Heart left ventricle (tissue), 16 donors: Measurements from ENCODE around the gene OR5B2. TPM values are rescaled to one million over a fixed set of nuclear protein-coding genes. Genes with fewer than 3 reads are reported as not detected.

Experiments
- ATAC-seq, 4 donors: fragments of 200-7000 bp; cut with Tn5 transposase; one replicate each; pipeline ENCODE4 v1.9.1; 2020 to 2022; ENCODE audit warnings: moderate library complexity in 4 of 4, mild to moderate bottlenecking in 3 of 4, moderate number of reproducible peaks in 1 of 4
- DNase-seq, 5 donors: peaks; one replicate each; pipeline ENCODE4 v3.0.0-alpha.2; 2020
- H3K27ac ChIP-seq, 12 donors: fragments of 200-600 bp; sonication (generic) in 4 of 12; one replicate each; pipeline versions ENCODE4 v1.5.0 to v1.8.0; 2016 to 2022; ENCODE audit warnings: mild to moderate bottlenecking in 2 of 12
- H3K27me3 ChIP-seq, 9 donors: fragments of 200-600 bp; sonication (generic) in 2 of 9; one replicate each; pipeline versions ENCODE4 v1.5.1 to v1.8.0; 2016 to 2022; ENCODE audit warnings: mild to moderate bottlenecking in 3 of 9
- H3K36me3 ChIP-seq, 9 donors: fragments of 200-600 bp; sonication (generic) in 2 of 9; one replicate each; pipeline versions ENCODE4 v1.5.0 to v1.8.0; 2018 to 2022; ENCODE audit warnings: mild to moderate bottlenecking in 2 of 9
- H3K4me1 ChIP-seq, 12 donors: fragments of 200-600 bp; sonication (generic) in 4 of 12; one replicate each; pipeline versions ENCODE4 v1.5.0 to v1.8.0; 2016 to 2022; ENCODE audit warnings: mild to moderate bottlenecking in 3 of 12
- H3K4me3 ChIP-seq, 12 donors: fragments of 200-600 bp; sonication (generic) in 4 of 12; one replicate each; pipeline versions ENCODE4 v1.5.0 to v1.8.0; 2017 to 2022; ENCODE audit warnings: mild to moderate bottlenecking in 9 of 12, moderate library complexity in 4 of 12
- H3K9me3 ChIP-seq, 12 donors: fragments of 200-600 bp; sonication (generic) in 4 of 12; one replicate each; pipeline versions ENCODE4 v1.5.0 to v1.8.0; 2016 to 2022; ENCODE audit warnings: mild to moderate bottlenecking in 1 of 12
- CTCF ChIP-seq, 12 donors: fragments of 200-600 bp; sonication (generic) in 4 of 12; IDR thresholded peaks; one replicate each; pipeline versions ENCODE4 v1.5.0 to v1.8.0; 2018 to 2022; ENCODE audit warnings: antibody characterized with exemption in 12 of 12, mild to moderate bottlenecking in 5 of 12
- POLR2A ChIP-seq, 2 donors: fragments of 450-650 bp; IDR thresholded peaks; one replicate each; pipeline ENCODE4 v1.6.1; 2017; ENCODE audit warnings: antibody characterized with exemption in 2 of 2, mild to moderate bottlenecking in 2 of 2, moderate library complexity in 2 of 2
- WGBS, 4 donors: extraction: QIAGEN DNeasy Blood & Tissue Kit in 2 of 4; methylation state at CpG; one replicate each; pipeline versions ENCODE4 v1.1.5 to v1.1.7; 2013 to 2018; 5-methylcytosine and 5-hydroxymethylcytosine counted together
- intact Hi-C, 10 donors: fragments of 100-400 bp; cut with DNase I; formaldehyde crosslinking; loops; one replicate each; pipeline versions ENCODE4 v1.11.1 to v1.14.2; 2022
- long read RNA-seq, 3 donors: library from polyadenylated mRNA; unstranded; transcript quantifications; one replicate each; pipeline ENCODE4 v2.0.0, GENCODE V29; 2020 to 2021
- polyA plus RNA-seq, 2 donors: library from polyadenylated mRNA; stranded (reverse); fragments of 200-250 nt; gene quantifications; one replicate each; pipeline ENCODE4 v1.2.3, GENCODE V29; 2013
- total RNA-seq, 9 donors: library from RNA; depleted of rRNA in 2 of 9; stranded (reverse); fragments of >200 nt in 2 of 9; fragmentation: NEBNext Ultra II Directional in 3 of 9; extraction: Animal tissue kit (Norgen Biotek cat#: 25700) in 3 of 9; gene quantifications; one replicate each; pipeline versions ENCODE4 v1.1.0 to v1.2.4, GENCODE V29; 2016 to 2023
- donor health status: ischemic (EF 13 %, LVEDD 7.1; RV severe dilation, severe dysfunction).
- donor health status: healthy with polysubstance abuse.
- donor health status: DM: no; HTN: yes; CAD: no.
- donor health status: DM: no; HTN: no; CAD: no.
- donor health status: ischemic (EF 25% LVEDD 6.9; RV normal size, moderate dysfunction).
- donor health status: ischemic (EF 25% LVEDD 5.7; RV mildly dilated, moderate dysfunction).
- donor health status: healthy.
- donor health status: DM: yes; HTN: yes; CAD: no.
- donor health status: ischemic (EF 35%, LVEDD 5.7; RV mildly dilated, moderate dysfunction).
- donor health status: nonischemic (EF 11% LVEDD 7.7; RV severe dilation, severe dysfunction).
- donor health status: DM: yes; HTN: yes; CAD: no.
- donor health status: PGD.
- donor health status: ischemic (EF 29% LVEDD 5.4; RV normal size, mild dysfunction).
- donor health status: nonischemic (EF 23%, LVEDD 6.1; RV moderate dilation, normal function).

The OR5B2 gene
- total RNA-seq (not detected), polyA plus RNA-seq (not detected)
- long read RNA-seq, donor 1: 0 reads
- long read RNA-seq, donor 2: 0 reads
- long read RNA-seq, donor 3: 0 reads

- Histone ChIP-seq H3K27me3 (no peaks in the 10 kb centered on the region), H3K9me3 (peaks cover 0 to 18% (median 2%) of the 10 kb centered on the region in 12 donors), H3K36me3 (no peaks in the 10 kb centered on the region), H3K4me1 (no peaks in the 10 kb centered on the region), H3K4me3 (no peak within 1 kb of the TSS), H3K27ac (no peak within 1 kb of the TSS)
- intact Hi-C loops: loop anchor here in 1 of 10 donors (5.0 kb wide), 1 partner anchor 51 kb away; no protein-coding TSS in a partner anchor
- ATAC-seq: no peak
- DNase-seq: no peak
- 64 to 74% (median 68%) methylated on average over 3 of the region's 3 CpGs for WGBS, 4 donors
- TF ChIP-seq CTCF (IDR thresholded peaks at IDR 0.05): no peak
- TF ChIP-seq POLR2A (IDR thresholded peaks at IDR 0.05): no peak
Observed at GRCh38 chr11:58428021-58428420, at the start of gene OR5B2. Gene OR5B2 (minus strand): TSS chr11:58428121. CDS start chr11:58423261, 4,860 bp downstream.

- no peaks in the 10 kb centered on the region for H3K27me3 ChIP-seq
- H3K27ac ChIP-seq: no peak overlapping the region
- H3K36me3 ChIP-seq: no peaks in the 10 kb centered on the region
- H3K4me1 ChIP-seq: no peaks in the 10 kb centered on the region
- intact Hi-C loops: no loop called here
- no peak overlapping the region for H3K4me3 ChIP-seq
- H3K9me3 ChIP-seq: peaks cover 0 to 34% (median 10%) of the 10 kb centered on the region in 12 donors
- ATAC-seq: no peak
- no peak for DNase-seq
- TF ChIP-seq POLR2A (IDR thresholded peaks at IDR 0.05): no peak
- no peak for TF ChIP-seq CTCF (IDR thresholded peaks at IDR 0.05)
Observed at GRCh38 chr11:58471892-58472291, 44.0 kb upstream of the OR5B2 start.

- H3K27ac ChIP-seq: no peak overlapping the region
- no peak for DNase-seq
- H3K4me1 ChIP-seq: no peaks in the 10 kb centered on the region
- intact Hi-C loops: no loop called here
- no peaks in the 10 kb centered on the region for H3K36me3 ChIP-seq
- WGBS, 4 donors: 75 to 78% (median 76%) methylated on average over 1 of the region's 1 CpG
- peaks cover 0 to 24% (median 8%) of the 10 kb centered on the region in 12 donors for H3K9me3 ChIP-seq
- TF ChIP-seq POLR2A (IDR thresholded peaks at IDR 0.05) (no peak), CTCF (IDR thresholded peaks at IDR 0.05) (no peak)
- H3K27me3 ChIP-seq: no peaks in the 10 kb centered on the region
- H3K4me3 ChIP-seq: no peak overlapping the region
- ATAC-seq: no peak
Observed at GRCh38 chr11:58466293-58466692, 38.4 kb upstream of the OR5B2 start.

GRCh38 chr11:58465690-58466089 is 37.8 kb upstream of the OR5B2 start:
- Histone ChIP-seq H3K9me3 (peaks cover 0 to 24% (median 7%) of the 10 kb centered on the region in 12 donors), H3K4me3 (no peak overlapping the region), H3K4me1 (no peaks in the 10 kb centered on the region), H3K27ac (no peak overlapping the region), H3K27me3 (no peaks in the 10 kb centered on the region), H3K36me3 (no peaks in the 10 kb centered on the region)
- ATAC-seq: no peak
- intact Hi-C loops: no loop called here
- no peak for TF ChIP-seq CTCF (IDR thresholded peaks at IDR 0.05)
- no peak for DNase-seq
- 56 to 63% (median 62%) methylated on average over 3 of the region's 3 CpGs for WGBS, 4 donors
